GM12878 (cell line): ENCODE measurements around the gene LMO7. TPM values are rescaled to one million over a fixed set of nuclear protein-coding genes. Genes with fewer than 3 reads are reported as not detected.

ENCODE experiments used
- ATAC-seq: fragments of 200-7000 bp; cut with Tn5 transposase; 3 replicates; pipeline ENCODE4 v1.9.1; 2020; ENCODE audit warnings: mild to moderate bottlenecking, moderate library complexity
- BruUV-seq: library from RNA; stranded (reverse); fragments of 400-500 nt; replicated peaks from 2 replicates; lab custom pipeline; 2021; lab: Mats Ljungman, UMichigan
- CTCF ChIA-PET: fragments of 300-600 bp; sonication (Branson Sonifier 250); formaldehyde crosslinking; extraction: SDS; loops from one replicate; lab custom pipeline; 2021; ENCODE audit warnings: inconsistent platforms; lab: Yijun Ruan, JAX
- POLR2A ChIA-PET: fragments of 350-600 bp; formaldehyde crosslinking; extraction: SDS; loops from one replicate; lab custom pipeline; 2021; ENCODE audit warnings: inconsistent platforms; lab: Charles Lee
- RAD21 ChIA-PET: fragments of 300-600 bp; sonication (Branson Sonifier 250); formaldehyde crosslinking; loops from one replicate; lab custom pipeline; 2023; ENCODE audit warnings: antibody characterized with exemption; ENCODE audit not compliant: unreplicated experiment; lab: Charles Lee
- SMC1A ChIA-PET: fragments of 300-600 bp; sonication (Branson Sonifier 250); formaldehyde crosslinking; loops from one replicate; lab custom pipeline; 2023; ENCODE audit not compliant: unreplicated experiment, uncharacterized antibody; lab: Charles Lee
- DNase-seq: peaks from one replicate; pipeline ENCODE4 v3.0.0-alpha.2; 2011; ENCODE audit warnings: low read depth, low spot score
- FAIRE-seq: peaks from 3 replicates; lab custom pipeline; 2011; peaks lifted over from hg19 to GRCh38; lab: Jason Lieb, UNC
- H2AFZ ChIP-seq: 2 replicates; pipeline ENCODE4 v1.6.0; 2011; ENCODE audit warnings: low read depth, low read length, control low read depth; ENCODE audit not compliant: control insufficient read depth
- H3K27ac ChIP-seq: 2 replicates; pipeline ENCODE4 v1.5.1; 2011; ENCODE audit warnings: control low read depth; ENCODE audit not compliant: control insufficient read depth, insufficient read depth
- H3K27me3 ChIP-seq, 2 experiments: replicated peaks in 1 of 2; 2 replicates each; pipeline versions ENCODE4 v1.6.0 to v1.6.1; 2011; ENCODE audit warnings: low read length in 1 of 2; ENCODE audit not compliant: control insufficient read depth in 2 of 2, insufficient read depth in 2 of 2
- H3K36me3 ChIP-seq, 2 experiments: 2 replicates each; pipeline ENCODE4 v1.5.1; 2011; ENCODE audit warnings: low read length in 1 of 2; ENCODE audit not compliant: control insufficient read depth in 2 of 2, insufficient read depth in 2 of 2
- H3K4me1 ChIP-seq: 2 replicates; pipeline ENCODE4 v1.6.1; 2011; ENCODE audit warnings: mild to moderate bottlenecking, low read length, moderate library complexity, mixed read lengths; ENCODE audit not compliant: control insufficient read depth, insufficient read depth
- H3K4me2 ChIP-seq: 2 replicates; pipeline ENCODE4 v1.6.0; 2011; ENCODE audit warnings: control low read depth; ENCODE audit not compliant: control insufficient read depth, insufficient read depth
- H3K4me3 ChIP-seq: fragments of 200-600 bp; sonication (generic); 2 replicates; pipeline ENCODE4 v1.5.1; 2016
- H3K79me2 ChIP-seq: 2 replicates; pipeline ENCODE4 v1.6.0; 2011; ENCODE audit warnings: low read length; ENCODE audit not compliant: control insufficient read depth, insufficient read depth
- H3K9ac ChIP-seq: 2 replicates; pipeline ENCODE4 v1.8.0; 2011; ENCODE audit warnings: low read length, control low read depth, mixed read lengths; ENCODE audit not compliant: control insufficient read depth, insufficient read depth
- H3K9me3 ChIP-seq: replicated peaks from 3 replicates; pipeline ENCODE4 v1.5.1; 2011; ENCODE audit warnings: mild to moderate bottlenecking, low read length; ENCODE audit not compliant: control insufficient read depth, insufficient read depth
- H4K20me1 ChIP-seq: 2 replicates; pipeline ENCODE4 v1.6.0; 2011; ENCODE audit not compliant: control insufficient read depth, insufficient read depth
- NFYB ChIP-seq: IDR thresholded peaks from 2 replicates; pipeline ENCODE4 v1.6.1; 2011; ENCODE audit warnings: low read depth, mild to moderate bottlenecking, low read length, improper control_type of control experiment, moderate library complexity; ENCODE audit not compliant: insufficient read depth
- in situ Hi-C: fragments of 300-500 bp; cut with MboI; formaldehyde crosslinking; loops from 9 replicates; pipeline ENCODE4 v1.14.3; 2018; ENCODE audit warnings: mixed read lengths
- intact Hi-C: fragments of 100-400 bp; cut with micrococcal nuclease; formaldehyde crosslinking; loops from one replicate; pipeline ENCODE4 v1.14.2; 2022; ENCODE audit not compliant: unreplicated experiment
- polyA plus RNA-seq, 11 experiments: library from polyadenylated mRNA; depleted of rRNA in 4 of 11; unstranded in 6 of 11; stranded (reverse) in 5 of 11; fragments of >200 nt; fragmentation: Nextera tagmentation in 4 of 11; fragmentation: Illumina TruSeq in 1 of 11; extraction: Ambion mirVana in 4 of 11; extraction: Trizol in 1 of 11; gene quantifications; 1 replicate in 1 of 11; 2 replicates in 10 of 11; pipeline versions ENCODE4 v1.2.1 to v1.2.3, GENCODE V29; 2011 to 2016; ENCODE audit warnings: inconsistent platforms in 2 of 11, missing spikeins in 2 of 11, low read depth in 1 of 11
- total RNA-seq, 4 experiments: library from RNA; depleted of rRNA in 3 of 4; stranded (reverse); fragments of >200 nt in 3 of 4; fragmentation: Illumina TruSeq in 1 of 4; extraction: Trizol in 1 of 4; gene quantifications; 2 replicates each; pipeline versions ENCODE4 v1.2.1 to v1.2.3, GENCODE V29; 2013 to 2021
- TF ChIP-seq, protein P1 (sequence below): fragments of 450-650 bp; IDR thresholded peaks from 2 replicates; pipeline ENCODE4 v1.6.1; 2016; ENCODE audit warnings: mild to moderate bottlenecking
- TF ChIP-seq, protein P2 (sequence below): IDR thresholded peaks from 2 replicates; pipeline ENCODE4 v1.6.1; 2012; ENCODE audit warnings: low read depth, low read length, improper control_type of control experiment
- TF ChIP-seq, protein P3 (sequence below): IDR thresholded peaks from 2 replicates; pipeline ENCODE4 v1.6.1; 2011; ENCODE audit warnings: borderline replicate concordance, low read depth, mild to moderate bottlenecking, moderate library complexity, mixed read lengths, low read length; ENCODE audit not compliant: insufficient read depth; ENCODE audit errors: extremely low read length

Gene LMO7
- total and polyA plus RNA-seq, 10 of the 15 experiments (the other 5 are each of a cell fraction or from before 2014, with no cell fraction given), result 8.5 to 67.8 (median 36.8) TPM

DNA sequence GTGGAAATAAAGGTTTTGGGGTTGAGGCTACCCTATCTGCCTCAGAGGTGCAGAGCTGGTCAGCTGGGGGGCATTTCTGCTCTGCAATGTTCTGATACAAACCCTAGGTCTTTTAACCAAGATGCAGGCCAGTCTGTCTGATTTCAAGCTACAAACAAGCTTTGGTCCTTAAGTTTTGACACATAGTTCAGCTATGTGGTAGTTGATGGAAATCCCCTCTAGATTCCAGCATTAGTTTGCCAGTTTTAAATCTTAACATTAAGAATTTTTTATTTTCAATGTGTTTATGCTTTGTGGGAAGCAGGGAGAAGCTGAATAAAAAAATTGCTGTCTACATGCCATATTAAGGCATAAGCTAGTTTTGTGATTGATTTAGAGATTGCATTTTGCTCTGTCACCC is 225.7 kb downstream of the LMO7 start:
- FAIRE-seq (no peak), ATAC-seq (no peak; the same call in 2 of the 3 replicates), DNase-seq (no peak)
- Histone ChIP-seq H3K79me2 (no peaks in the 10 kb centered on the region), H3K4me2 (no peak overlapping the region), H3K9me3 (no peaks in the 10 kb centered on the region), H3K4me3 (no peak overlapping the region), H3K9ac (no peak overlapping the region), H4K20me1 (no peaks in the 10 kb centered on the region), H3K27ac (no peak overlapping the region), H3K4me1 (no peaks in the 10 kb centered on the region), H3K36me3 (peaks cover 0 to 3% of the 10 kb centered on the region in 2 experiments; a peak in 1 of 4 replicates), H3K27me3 (no peaks in the 10 kb centered on the region; a peak in 1 of 4 replicates), H2AFZ (no peak overlapping the region)
- no TSS peak for BruUV-seq
- ChIA-PET CTCF (interaction anchor here (1.0 to 3.0 kb wide), 9 partner anchors 8 to 1042 kb away, joined by 3 to 21 read pairs (median 5); no protein-coding TSS in a partner anchor), RAD21 (interaction anchor here (0.7 to 1.2 kb wide), 4 partner anchors 14 to 166 kb away, joined by 3 to 5 read pairs (median 4); no protein-coding TSS in a partner anchor), SMC1A (interaction anchor here (0.9 to 3.5 kb wide), 9 partner anchors 8 to 612 kb away, joined by 3 to 26 read pairs (median 3); no protein-coding TSS in a partner anchor), POLR2A (no interaction called here)
- TF ChIP-seq, protein P1, sequence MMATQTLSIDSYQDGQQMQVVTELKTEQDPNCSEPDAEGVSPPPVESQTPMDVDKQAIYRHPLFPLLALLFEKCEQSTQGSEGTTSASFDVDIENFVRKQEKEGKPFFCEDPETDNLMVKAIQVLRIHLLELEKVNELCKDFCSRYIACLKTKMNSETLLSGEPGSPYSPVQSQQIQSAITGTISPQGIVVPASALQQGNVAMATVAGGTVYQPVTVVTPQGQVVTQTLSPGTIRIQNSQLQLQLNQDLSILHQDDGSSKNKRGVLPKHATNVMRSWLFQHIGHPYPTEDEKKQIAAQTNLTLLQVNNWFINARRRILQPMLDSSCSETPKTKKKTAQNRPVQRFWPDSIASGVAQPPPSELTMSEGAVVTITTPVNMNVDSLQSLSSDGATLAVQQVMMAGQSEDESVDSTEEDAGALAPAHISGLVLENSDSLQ, result no peak
- no peak for TF ChIP-seq NFYB
- TF ChIP-seq, protein P2, sequence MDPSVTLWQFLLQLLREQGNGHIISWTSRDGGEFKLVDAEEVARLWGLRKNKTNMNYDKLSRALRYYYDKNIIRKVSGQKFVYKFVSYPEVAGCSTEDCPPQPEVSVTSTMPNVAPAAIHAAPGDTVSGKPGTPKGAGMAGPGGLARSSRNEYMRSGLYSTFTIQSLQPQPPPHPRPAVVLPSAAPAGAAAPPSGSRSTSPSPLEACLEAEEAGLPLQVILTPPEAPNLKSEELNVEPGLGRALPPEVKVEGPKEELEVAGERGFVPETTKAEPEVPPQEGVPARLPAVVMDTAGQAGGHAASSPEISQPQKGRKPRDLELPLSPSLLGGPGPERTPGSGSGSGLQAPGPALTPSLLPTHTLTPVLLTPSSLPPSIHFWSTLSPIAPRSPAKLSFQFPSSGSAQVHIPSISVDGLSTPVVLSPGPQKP, result no peak
- TF ChIP-seq, protein P3, sequence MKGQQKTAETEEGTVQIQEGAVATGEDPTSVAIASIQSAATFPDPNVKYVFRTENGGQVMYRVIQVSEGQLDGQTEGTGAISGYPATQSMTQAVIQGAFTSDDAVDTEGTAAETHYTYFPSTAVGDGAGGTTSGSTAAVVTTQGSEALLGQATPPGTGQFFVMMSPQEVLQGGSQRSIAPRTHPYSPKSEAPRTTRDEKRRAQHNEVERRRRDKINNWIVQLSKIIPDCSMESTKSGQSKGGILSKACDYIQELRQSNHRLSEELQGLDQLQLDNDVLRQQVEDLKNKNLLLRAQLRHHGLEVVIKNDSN, result no peak
- in situ Hi-C loops, result no loop called here
- intact Hi-C loops, result no loop called here
